Endothelial cell of umbilical vein (primary cell): Measurements from ENCODE around the gene WNT6.
"Not testable (repeated sequence)": the region's sequence is repeated elsewhere in the genome, so short reads cannot be mapped to it uniquely, and the experiment has no call there.

ENCODE experiments used
- FOS ChIP-seq: IDR thresholded peaks from 2 replicates; pipeline ENCODE4 v1.6.1; 2011; ENCODE audit warnings: mild to moderate bottlenecking, low read length, moderate library complexity, borderline replicate concordance; ENCODE audit not compliant: insufficient read depth
- JUN ChIP-seq: IDR thresholded peaks from 2 replicates; pipeline ENCODE4 v1.6.1; 2011; ENCODE audit warnings: borderline replicate concordance, low read depth; ENCODE audit not compliant: insufficient read length, insufficient read depth
- MYC ChIP-seq: IDR thresholded peaks from one replicate; pipeline ENCODE4 v1.6.1; 2011; ENCODE audit warnings: mild to moderate bottlenecking, low read depth, low read length
- POLR2A ChIP-seq: IDR thresholded peaks from 2 replicates; pipeline ENCODE4 v1.6.1; 2012; ENCODE audit warnings: low read depth, mild to moderate bottlenecking, control low read depth, low read length
- POLR2AphosphoS5 ChIP-seq: IDR thresholded peaks from 2 replicates; pipeline ENCODE4 v1.6.1; 2012; ENCODE audit warnings: low read depth, mild to moderate bottlenecking, control low read depth, low read length, moderate library complexity; ENCODE audit not compliant: insufficient read depth
- TF ChIP-seq, protein P1 (sequence below), 2 donors: IDR thresholded peaks; 1 replicate in 1 of 2; 2 replicates in 1 of 2; pipeline ENCODE4 v1.5.1; 2011; ENCODE audit warnings: low read length in 2 of 2, mild to moderate bottlenecking in 2 of 2, moderate library complexity in 2 of 2, control low read depth in 1 of 2, inconsistent platforms in 1 of 2, low read depth in 1 of 2; ENCODE audit not compliant: insufficient read depth in 1 of 2; ENCODE audit errors: extremely low read depth in 1 of 2

DNA sequence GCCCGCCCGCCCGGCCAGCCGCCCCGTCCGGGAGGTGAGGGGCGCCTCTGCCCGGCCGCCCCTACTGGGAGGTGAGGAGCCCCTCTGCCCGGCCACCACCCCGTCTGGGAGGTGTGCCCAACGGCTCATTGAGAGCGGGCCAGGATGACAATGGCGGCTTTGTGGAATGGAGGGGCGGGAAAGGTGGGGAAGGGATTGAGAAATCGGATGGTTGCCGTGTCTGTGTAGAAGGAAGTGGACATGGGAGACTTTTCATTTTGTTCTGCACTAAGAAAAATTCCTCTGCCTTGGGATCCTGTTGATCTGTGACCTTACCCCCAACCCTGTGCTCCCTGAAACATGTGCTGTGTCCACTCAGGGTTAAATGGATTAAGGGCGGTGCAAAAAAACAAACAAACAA, 12.6 kb upstream of the WNT6 start:
- TF ChIP-seq, protein P1, sequence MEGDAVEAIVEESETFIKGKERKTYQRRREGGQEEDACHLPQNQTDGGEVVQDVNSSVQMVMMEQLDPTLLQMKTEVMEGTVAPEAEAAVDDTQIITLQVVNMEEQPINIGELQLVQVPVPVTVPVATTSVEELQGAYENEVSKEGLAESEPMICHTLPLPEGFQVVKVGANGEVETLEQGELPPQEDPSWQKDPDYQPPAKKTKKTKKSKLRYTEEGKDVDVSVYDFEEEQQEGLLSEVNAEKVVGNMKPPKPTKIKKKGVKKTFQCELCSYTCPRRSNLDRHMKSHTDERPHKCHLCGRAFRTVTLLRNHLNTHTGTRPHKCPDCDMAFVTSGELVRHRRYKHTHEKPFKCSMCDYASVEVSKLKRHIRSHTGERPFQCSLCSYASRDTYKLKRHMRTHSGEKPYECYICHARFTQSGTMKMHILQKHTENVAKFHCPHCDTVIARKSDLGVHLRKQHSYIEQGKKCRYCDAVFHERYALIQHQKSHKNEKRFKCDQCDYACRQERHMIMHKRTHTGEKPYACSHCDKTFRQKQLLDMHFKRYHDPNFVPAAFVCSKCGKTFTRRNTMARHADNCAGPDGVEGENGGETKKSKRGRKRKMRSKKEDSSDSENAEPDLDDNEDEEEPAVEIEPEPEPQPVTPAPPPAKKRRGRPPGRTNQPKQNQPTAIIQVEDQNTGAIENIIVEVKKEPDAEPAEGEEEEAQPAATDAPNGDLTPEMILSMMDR (IDR thresholded peaks at IDR 0.05; ENCODE audit: extremely low read depth in 1 of 2, insufficient read depth in 1 of 2, low read depth in 1 of 2, low read length in 2 of 2): not testable (repeated sequence)
- TF ChIP-seq POLR2AphosphoS5, MYC, POLR2A, FOS, JUN: not testable (repeated sequence)
